ENCODE data around the gene CSF2. TPM values are rescaled to one million over a fixed set of nuclear protein-coding genes. Genes with fewer than 3 reads are reported as not detected.

The CSF2 gene
- total RNA-seq, 1 experiment from 2014 or later, result not detected

GRCh38 chr5:132065951-132066701, 7.5 kb upstream of the CSF2 start:
- no peak for DNase-seq
- H3K4me3 Mint-ChIP-seq (ENCODE audit: unreplicated experiment), result no peak overlapping the region
- H3K27me3 Mint-ChIP-seq (ENCODE audit: insufficient read depth, unreplicated experiment), result no peaks in the 10 kb centered on the region
- H3K4me1 Mint-ChIP-seq (ENCODE audit: low read depth, unreplicated experiment), result no peaks in the 10 kb centered on the region
- no TSS peak for BruUV-seq (replicated peaks)
- no peak overlapping the region for H3K27ac Mint-ChIP-seq (ENCODE audit: unreplicated experiment)
- Histone ChIP-seq H3K9me3 (no peaks in the 10 kb centered on the region), H3K36me3 (ENCODE audit: control insufficient read depth, insufficient read depth, low read length) (no peaks in the 10 kb centered on the region), H3K4me1 (no peaks in the 10 kb centered on the region), H3K27me3 (replicated peaks; ENCODE audit: control insufficient read depth, insufficient read depth, low read length) (no peaks in the 10 kb centered on the region), H3K4me3 (ENCODE audit: low read depth, low read length) (no peak overlapping the region)
- CTCF ChIA-PET, result no interaction called here
- no peaks in the 10 kb centered on the region for H3K36me3 Mint-ChIP-seq (ENCODE audit: insufficient read depth, unreplicated experiment)
- TF ChIP-seq CTCF (IDR thresholded peaks at IDR 0.05; ENCODE audit: insufficient read depth in 1 of 2, low read depth in 1 of 2, low read length in 1 of 2, severe bottlenecking in 1 of 2, unreplicated experiment in 1 of 2), result no peak
- POLR2A ChIA-PET, result no interaction called here
- no peaks in the 10 kb centered on the region for H3K9me3 Mint-ChIP-seq (ENCODE audit: unreplicated experiment)
- intact Hi-C loops (cut with micrococcal nuclease; ENCODE audit: unreplicated experiment), result loop anchor here (1.0 to 2.0 kb wide), 2 partner anchors 68 to 115 kb away; no protein-coding TSS in a partner anchor

DNA sequence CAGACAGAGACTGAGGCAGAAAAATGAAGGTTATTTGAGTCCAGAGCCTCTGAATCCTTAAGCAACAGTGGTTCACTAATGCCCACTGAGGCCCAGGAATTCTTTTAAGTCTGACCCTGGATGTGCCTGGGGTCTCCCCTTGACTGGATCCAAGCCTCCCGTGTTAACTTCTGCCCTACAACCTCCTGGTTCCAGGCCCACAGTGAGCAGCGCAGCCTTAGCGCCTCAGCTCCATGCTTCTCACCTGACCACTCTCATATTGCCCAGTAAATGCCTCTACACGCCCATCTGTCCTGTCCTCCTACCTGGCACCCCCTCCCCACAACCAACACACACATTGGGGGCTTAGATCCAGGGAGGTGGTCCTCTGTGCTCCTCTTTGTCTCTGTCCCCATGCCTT, 6.7 kb upstream of the CSF2 start:
- H3K9me3 ChIP-seq, result no peaks in the 10 kb centered on the region
- no TSS peak for BruUV-seq (replicated peaks)
- H3K4me1 Mint-ChIP-seq (ENCODE audit: low read depth, unreplicated experiment), result no peaks in the 10 kb centered on the region
- H3K27me3 Mint-ChIP-seq (ENCODE audit: insufficient read depth, unreplicated experiment), result no peaks in the 10 kb centered on the region
- no peaks in the 10 kb centered on the region for H3K9me3 Mint-ChIP-seq (ENCODE audit: unreplicated experiment)
- H3K36me3 ChIP-seq (ENCODE audit: control insufficient read depth, insufficient read depth, low read length), result no peaks in the 10 kb centered on the region
- H3K4me3 ChIP-seq (ENCODE audit: low read depth, low read length), result no peak overlapping the region
- H3K4me3 Mint-ChIP-seq (ENCODE audit: unreplicated experiment), result no peak overlapping the region
- ChIA-PET CTCF (no interaction called here), POLR2A (no interaction called here)
- H3K36me3 Mint-ChIP-seq (ENCODE audit: insufficient read depth, unreplicated experiment), result no peaks in the 10 kb centered on the region
- no peak for DNase-seq
- H3K27ac Mint-ChIP-seq (ENCODE audit: unreplicated experiment), result no peak overlapping the region
- TF ChIP-seq CTCF (IDR thresholded peaks at IDR 0.05; ENCODE audit: insufficient read depth in 1 of 2, low read depth in 1 of 2, low read length in 1 of 2, severe bottlenecking in 1 of 2, unreplicated experiment in 1 of 2), result no peak
- no peaks in the 10 kb centered on the region for H3K4me1 ChIP-seq
- H3K27me3 ChIP-seq (replicated peaks; ENCODE audit: control insufficient read depth, insufficient read depth, low read length), result no peaks in the 10 kb centered on the region
- intact Hi-C loops (cut with micrococcal nuclease; ENCODE audit: unreplicated experiment), result no loop called here

- H3K27me3 ChIP-seq (replicated peaks; ENCODE audit: control insufficient read depth, insufficient read depth, low read length), result no peaks in the 10 kb centered on the region
Observed at GRCh38 chr5:132067451-132067850, 6.1 kb upstream of the CSF2 start.

More at GRCh38 chr5:132067451-132067850, 6.1 kb upstream of the CSF2 start:
- Mint-ChIP-seq H3K27me3 (ENCODE audit: insufficient read depth, unreplicated experiment) (no peaks in the 10 kb centered on the region), H3K36me3 (ENCODE audit: insufficient read depth, unreplicated experiment) (no peaks in the 10 kb centered on the region), H3K4me1 (ENCODE audit: low read depth, unreplicated experiment) (no peaks in the 10 kb centered on the region), H3K27ac (ENCODE audit: unreplicated experiment) (no peak overlapping the region), H3K4me3 (ENCODE audit: unreplicated experiment) (no peak overlapping the region), H3K9me3 (ENCODE audit: unreplicated experiment) (no peaks in the 10 kb centered on the region)
- Histone ChIP-seq H3K9me3 (no peaks in the 10 kb centered on the region), H3K4me1 (no peaks in the 10 kb centered on the region), H3K4me3 (ENCODE audit: low read depth, low read length) (no peak overlapping the region), H3K36me3 (ENCODE audit: control insufficient read depth, insufficient read depth, low read length) (no peaks in the 10 kb centered on the region)
- TF ChIP-seq CTCF (IDR thresholded peaks at IDR 0.05; ENCODE audit: insufficient read depth in 1 of 2, low read depth in 1 of 2, low read length in 1 of 2, severe bottlenecking in 1 of 2, unreplicated experiment in 1 of 2), result no peak
- ChIA-PET CTCF (no interaction called here), POLR2A (no interaction called here)
- intact Hi-C loops (cut with micrococcal nuclease; ENCODE audit: unreplicated experiment), result no loop called here
- no TSS peak for BruUV-seq (replicated peaks)
- DNase-seq, result no peak

Data from Caco-2 (cell line).